GM23338 (cell line): ENCODE measurements around the gene GRK4.

ENCODE experiments used
- CREB1 ChIP-seq: fragments of 250-450 bp; sonication (Bioruptor Pico); IDR thresholded peaks from 2 replicates; pipeline ENCODE4 v1.5.0; 2020; ENCODE audit warnings: low read depth, mild to moderate bottlenecking, moderate library complexity
- CTCF ChIP-seq, 2 experiments: fragments of 200-600 bp in 1 of 2; sonication (generic) in 1 of 2; conservative IDR thresholded peaks; 2 replicates each; pipeline versions ENCODE4 v1.5.1 to v1.6.1; 2016 to 2017; ENCODE audit warnings: antibody characterized with exemption in 2 of 2, low read depth in 2 of 2, mild to moderate bottlenecking in 2 of 2, moderate library complexity in 1 of 2
- EZH2 ChIP-seq: fragments of 200-600 bp; sonication (generic); IDR thresholded peaks from one replicate; pipeline ENCODE4 v1.8.0; 2017; ENCODE audit warnings: antibody characterized with exemption, mild to moderate bottlenecking, low read depth; ENCODE audit not compliant: unreplicated experiment
- EZH2phosphoT487 ChIP-seq: fragments of 200-600 bp; sonication (generic); IDR thresholded peaks from one replicate; pipeline ENCODE4 v1.8.1; 2018; ENCODE audit warnings: antibody characterized with exemption; ENCODE audit not compliant: unreplicated experiment
- POLR2AphosphoS5 ChIP-seq: IDR thresholded peaks from 2 replicates; pipeline ENCODE4 v1.6.1; 2016; ENCODE audit warnings: antibody characterized with exemption, low read depth
- TF ChIP-seq, protein P1 (sequence below): IDR thresholded peaks from one replicate; pipeline ENCODE4 v1.6.1; 2018; ENCODE audit warnings: antibody characterized with exemption; ENCODE audit not compliant: unreplicated experiment

- TF ChIP-seq CTCF (conservative IDR thresholded peaks at IDR 0.05; ENCODE audit: low read depth in 2 of 2) = no peak
- no peak for TF ChIP-seq EZH2
- no peak for TF ChIP-seq POLR2AphosphoS5
- TF ChIP-seq, protein P1, sequence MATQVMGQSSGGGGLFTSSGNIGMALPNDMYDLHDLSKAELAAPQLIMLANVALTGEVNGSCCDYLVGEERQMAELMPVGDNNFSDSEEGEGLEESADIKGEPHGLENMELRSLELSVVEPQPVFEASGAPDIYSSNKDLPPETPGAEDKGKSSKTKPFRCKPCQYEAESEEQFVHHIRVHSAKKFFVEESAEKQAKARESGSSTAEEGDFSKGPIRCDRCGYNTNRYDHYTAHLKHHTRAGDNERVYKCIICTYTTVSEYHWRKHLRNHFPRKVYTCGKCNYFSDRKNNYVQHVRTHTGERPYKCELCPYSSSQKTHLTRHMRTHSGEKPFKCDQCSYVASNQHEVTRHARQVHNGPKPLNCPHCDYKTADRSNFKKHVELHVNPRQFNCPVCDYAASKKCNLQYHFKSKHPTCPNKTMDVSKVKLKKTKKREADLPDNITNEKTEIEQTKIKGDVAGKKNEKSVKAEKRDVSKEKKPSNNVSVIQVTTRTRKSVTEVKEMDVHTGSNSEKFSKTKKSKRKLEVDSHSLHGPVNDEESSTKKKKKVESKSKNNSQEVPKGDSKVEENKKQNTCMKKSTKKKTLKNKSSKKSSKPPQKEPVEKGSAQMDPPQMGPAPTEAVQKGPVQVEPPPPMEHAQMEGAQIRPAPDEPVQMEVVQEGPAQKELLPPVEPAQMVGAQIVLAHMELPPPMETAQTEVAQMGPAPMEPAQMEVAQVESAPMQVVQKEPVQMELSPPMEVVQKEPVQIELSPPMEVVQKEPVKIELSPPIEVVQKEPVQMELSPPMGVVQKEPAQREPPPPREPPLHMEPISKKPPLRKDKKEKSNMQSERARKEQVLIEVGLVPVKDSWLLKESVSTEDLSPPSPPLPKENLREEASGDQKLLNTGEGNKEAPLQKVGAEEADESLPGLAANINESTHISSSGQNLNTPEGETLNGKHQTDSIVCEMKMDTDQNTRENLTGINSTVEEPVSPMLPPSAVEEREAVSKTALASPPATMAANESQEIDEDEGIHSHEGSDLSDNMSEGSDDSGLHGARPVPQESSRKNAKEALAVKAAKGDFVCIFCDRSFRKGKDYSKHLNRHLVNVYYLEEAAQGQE = no peak
- TF ChIP-seq EZH2phosphoT487 = no peak
- no peak for TF ChIP-seq CREB1 (CRISPR knock-in tag)
Measured at GRCh38 chr4:2963966-2964471, 648 bp downstream of the GRK4 start.
